ENCODE measurements around the gene ZNF609. TPM values are rescaled to one million over a fixed set of nuclear protein-coding genes. Genes with fewer than 3 reads are reported as not detected.

Gene ZNF609, protein sequence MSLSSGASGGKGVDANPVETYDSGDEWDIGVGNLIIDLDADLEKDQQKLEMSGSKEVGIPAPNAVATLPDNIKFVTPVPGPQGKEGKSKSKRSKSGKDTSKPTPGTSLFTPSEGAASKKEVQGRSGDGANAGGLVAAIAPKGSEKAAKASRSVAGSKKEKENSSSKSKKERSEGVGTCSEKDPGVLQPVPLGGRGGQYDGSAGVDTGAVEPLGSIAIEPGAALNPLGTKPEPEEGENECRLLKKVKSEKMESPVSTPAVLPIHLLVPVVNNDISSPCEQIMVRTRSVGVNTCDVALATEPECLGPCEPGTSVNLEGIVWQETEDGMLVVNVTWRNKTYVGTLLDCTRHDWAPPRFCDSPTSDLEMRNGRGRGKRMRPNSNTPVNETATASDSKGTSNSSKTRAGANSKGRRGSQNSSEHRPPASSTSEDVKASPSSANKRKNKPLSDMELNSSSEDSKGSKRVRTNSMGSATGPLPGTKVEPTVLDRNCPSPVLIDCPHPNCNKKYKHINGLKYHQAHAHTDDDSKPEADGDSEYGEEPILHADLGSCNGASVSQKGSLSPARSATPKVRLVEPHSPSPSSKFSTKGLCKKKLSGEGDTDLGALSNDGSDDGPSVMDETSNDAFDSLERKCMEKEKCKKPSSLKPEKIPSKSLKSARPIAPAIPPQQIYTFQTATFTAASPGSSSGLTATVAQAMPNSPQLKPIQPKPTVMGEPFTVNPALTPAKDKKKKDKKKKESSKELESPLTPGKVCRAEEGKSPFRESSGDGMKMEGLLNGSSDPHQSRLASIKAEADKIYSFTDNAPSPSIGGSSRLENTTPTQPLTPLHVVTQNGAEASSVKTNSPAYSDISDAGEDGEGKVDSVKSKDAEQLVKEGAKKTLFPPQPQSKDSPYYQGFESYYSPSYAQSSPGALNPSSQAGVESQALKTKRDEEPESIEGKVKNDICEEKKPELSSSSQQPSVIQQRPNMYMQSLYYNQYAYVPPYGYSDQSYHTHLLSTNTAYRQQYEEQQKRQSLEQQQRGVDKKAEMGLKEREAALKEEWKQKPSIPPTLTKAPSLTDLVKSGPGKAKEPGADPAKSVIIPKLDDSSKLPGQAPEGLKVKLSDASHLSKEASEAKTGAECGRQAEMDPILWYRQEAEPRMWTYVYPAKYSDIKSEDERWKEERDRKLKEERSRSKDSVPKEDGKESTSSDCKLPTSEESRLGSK (N-terminal part only)
- polyA plus RNA-seq (ENCODE audit: insufficient read length in 12 of 12), result 10 to 100 TPM in 11 of 12 donors, not detected in 1; 13.2 to 23.3 (median 16.4) TPM
- long read RNA-seq, donor 1, partial matches to known transcripts, result 10 of 10 reads
- long read RNA-seq, donor 1, other reads (novel, unspliced or antisense), result 0 of 10 reads
- long read RNA-seq, donor 2, partial matches to known transcripts, result 142 of 142 reads
- long read RNA-seq, donor 2, other reads (novel, unspliced or antisense), result 0 of 142 reads
- long read RNA-seq, donor 3, partial matches to known transcripts, result 5 of 7 reads
- long read RNA-seq, donor 3, other reads (novel, unspliced or antisense), result 0 of 7 reads
- long read RNA-seq, donor 4, result 0 reads
- long read RNA-seq, donor 5, partial matches to known transcripts, result 16 of 20 reads
- long read RNA-seq, donor 5, other reads (novel, unspliced or antisense), result 0 of 20 reads
- long read RNA-seq, donor 6, partial matches to known transcripts, result 0 of 1 reads
- long read RNA-seq, donor 6, other reads (novel, unspliced or antisense), result 0 of 1 reads
- long read RNA-seq, donor 7, partial matches to known transcripts, result 0 of 1 reads
- long read RNA-seq, donor 7, other reads (novel, unspliced or antisense), result 0 of 1 reads
- long read RNA-seq, donor 8, partial matches to known transcripts, result 7 of 11 reads
- long read RNA-seq, donor 8, other reads (novel, unspliced or antisense), result 0 of 11 reads
- long read RNA-seq, donor 9, result 0 reads
- long read RNA-seq, donor 10, result 0 reads
- long read RNA-seq, donor 11, partial matches to known transcripts, result 0 of 2 reads
- long read RNA-seq, donor 11, other reads (novel, unspliced or antisense), result 0 of 2 reads

DNA sequence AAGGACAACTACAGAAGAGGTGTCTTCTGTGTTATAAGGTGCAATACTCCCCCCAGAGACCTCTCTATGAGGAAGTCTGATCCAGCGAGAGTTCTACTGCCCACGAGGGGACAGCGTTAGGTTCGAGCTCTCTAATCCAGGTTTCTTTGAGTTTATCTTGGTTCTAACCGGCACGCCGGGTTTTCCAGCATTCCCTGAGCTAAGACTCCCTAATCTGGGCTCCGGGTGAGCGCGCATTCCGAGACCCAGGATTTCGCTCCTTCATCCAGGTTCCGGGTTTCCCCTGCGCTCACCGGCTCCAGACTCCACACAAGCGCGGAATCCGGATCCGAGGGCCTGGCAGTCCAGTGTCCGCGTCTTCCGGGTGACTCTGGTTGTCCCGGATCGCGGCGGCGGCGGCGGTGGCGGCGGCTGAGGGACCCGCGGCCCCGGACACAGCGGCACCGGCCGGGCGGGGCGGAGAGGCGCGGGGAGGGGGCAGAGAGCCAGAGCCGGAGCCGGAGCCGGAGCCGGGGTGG lies at the start of gene ZNF609:
ZNF609 (plus strand) TSS at position 373 of the 518 bp plus-strand sequence. CDS start 38,842 bp downstream, outside the sequence.
- peak; percentile 95 for DNase-seq

DNA sequence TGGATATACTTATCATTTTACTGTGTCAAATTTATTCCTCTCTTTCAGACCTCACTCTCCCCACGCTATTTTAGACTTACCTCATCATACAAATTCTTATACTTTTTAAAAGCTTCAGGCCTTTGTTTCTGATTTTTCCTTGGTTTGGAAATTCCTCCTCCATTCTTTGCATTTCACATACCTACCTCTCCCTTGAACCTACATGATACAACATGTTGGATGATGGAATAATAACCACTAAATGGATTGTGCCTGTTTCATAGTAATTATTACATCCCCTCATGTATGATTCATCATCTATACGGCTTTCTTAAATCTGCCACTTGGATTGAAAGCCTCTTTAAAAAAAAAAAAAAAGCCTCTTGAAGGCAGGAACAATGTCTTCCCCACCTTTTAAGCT lies 48.2 kb upstream of the ZNF609 start:
- DNase-seq, result no peak

DNA sequence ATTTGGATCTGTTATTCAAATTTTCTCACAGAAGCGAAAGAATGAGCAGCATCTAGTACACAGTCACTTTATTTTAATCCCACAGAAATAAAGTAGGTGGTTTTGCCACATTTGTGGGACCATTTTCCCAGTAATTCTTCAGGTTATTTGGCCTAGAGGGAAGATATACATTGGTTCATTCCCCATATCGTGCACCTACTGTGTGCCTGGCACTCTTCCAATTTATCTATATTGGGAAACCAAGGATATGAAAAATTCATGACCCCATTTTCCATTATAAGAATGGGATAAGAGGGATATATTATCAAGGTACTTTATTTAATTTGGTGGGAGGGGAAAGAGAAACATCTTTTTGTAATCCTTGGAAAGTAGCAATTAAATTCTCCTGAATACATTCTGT lies 37.7 kb upstream of the ZNF609 start:
- no peak for DNase-seq

DNA sequence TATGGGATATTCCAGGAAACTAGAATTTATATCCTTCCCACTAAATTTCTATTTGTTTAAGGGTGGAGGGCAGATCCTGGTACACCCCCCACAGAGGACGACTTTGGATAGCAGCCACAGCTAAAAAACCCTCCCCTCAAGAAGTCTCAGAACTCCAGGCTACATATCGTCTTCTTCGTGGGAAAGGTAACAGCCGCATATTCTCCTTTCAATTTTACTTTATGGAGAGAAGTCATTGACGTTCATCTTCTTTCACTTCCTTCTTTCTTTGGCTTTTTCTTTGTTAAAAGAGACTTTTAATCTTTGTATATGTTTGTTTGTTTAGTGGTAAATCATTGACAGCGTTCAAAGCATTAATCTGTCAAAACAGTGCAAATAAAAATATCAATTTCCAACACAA lies 36.4 kb upstream of the ZNF609 start:
- DNase-seq, result no peak

DNA sequence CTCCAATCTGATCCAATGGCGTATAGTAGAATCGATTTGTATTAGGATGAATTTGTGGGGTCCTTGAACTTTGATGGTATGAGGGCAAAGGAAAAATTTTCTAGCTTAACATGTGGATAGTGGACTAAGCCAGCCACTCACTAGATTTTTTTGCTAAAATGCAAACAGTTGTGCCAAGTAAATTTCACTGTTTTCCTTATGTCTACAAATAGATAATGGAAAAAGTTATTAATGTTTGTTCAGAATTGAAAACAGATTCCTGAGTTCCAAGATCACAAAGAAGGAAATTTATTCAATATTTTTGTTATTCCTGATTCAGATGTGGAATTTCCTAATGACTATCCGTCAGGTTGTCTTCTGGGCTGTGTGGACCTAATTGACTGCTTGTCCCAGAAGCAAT lies 35.2 kb upstream of the ZNF609 start:
- DNase-seq, result no peak

DNA sequence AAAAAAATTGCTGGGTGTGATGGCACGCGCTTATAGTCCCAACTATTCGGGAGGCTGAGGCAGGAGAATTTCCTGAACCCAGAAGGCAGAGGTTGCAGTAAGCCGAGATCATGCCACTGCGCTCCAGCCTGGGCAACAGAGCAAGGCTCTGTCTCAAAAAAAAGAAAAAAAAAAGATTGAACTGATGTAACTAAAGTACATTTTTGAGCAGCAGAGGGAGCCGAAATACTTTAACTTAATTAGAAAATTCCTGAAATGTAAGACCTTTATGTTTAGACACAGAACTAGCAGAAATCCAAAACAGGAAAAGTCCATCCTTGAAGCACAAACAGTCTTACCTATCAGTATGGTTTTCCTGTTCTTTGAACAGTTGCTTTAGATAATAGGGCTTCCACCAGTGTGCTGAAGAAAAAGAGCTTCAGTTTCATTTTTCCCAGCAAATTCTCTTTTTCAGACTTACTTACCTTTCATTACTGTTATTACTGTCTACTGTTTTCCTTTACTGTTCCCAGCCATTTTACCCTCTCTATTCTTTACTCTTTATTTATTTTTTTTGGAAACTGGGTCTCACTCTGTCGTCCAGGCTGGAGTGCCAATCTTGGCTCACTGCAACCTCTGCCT lies 33.4 kb upstream of the ZNF609 start:
- no peak for DNase-seq

DNA sequence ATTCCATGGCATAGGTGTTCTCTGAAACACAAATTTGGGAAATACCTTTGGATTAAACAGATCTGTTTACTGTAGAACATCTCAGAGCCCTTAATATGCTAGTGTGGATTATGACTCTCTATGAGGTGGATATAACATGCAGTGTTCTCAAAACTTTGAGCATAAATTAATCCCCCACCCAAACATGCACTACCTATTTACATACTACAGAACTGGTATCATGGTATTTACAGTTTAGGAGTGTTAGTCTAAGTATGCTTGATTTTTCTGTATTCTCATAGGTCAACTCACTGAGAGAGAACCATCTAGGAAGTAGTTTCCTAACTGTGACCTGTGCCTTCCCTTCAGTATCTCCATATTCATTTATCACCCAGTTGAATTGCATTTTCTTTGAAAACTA lies 30.9 kb upstream of the ZNF609 start:
- no peak for DNase-seq

DNA sequence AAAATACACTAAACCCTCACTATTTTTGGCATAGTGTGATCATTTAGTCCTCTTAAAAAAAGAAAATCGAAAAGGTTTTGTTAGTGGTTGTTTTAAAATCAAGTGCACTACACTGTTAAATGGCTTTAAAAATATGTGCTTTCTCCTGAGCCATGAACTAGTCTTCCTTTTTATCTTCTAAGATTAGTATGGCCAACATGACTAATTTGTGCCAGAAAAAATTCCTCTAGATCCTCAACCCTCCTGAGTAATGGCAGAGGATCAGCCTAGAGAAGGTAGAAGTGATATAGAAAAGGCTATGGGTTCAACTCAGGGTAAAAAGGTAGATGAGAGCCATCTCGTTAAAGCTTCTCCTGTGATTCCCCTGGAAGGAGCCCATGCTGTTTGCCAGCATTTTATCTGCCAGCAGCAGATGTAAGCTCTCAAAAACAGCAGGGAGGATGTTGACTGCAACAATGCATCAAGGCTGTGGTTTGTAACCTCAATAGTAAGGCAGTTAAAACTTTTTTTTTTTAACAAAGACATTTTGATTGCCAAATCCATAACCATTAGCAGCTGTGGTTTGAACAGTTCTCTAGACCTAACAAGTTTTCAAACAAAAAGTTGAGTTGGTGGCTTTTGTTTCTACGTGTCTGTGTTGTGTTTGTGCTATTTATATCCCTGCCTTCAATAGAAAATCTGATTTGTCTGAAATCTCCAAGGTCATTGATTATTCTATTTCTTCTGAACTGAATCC lies 30.2 kb upstream of the ZNF609 start:
- peak; percentile 68 for DNase-seq

DNA sequence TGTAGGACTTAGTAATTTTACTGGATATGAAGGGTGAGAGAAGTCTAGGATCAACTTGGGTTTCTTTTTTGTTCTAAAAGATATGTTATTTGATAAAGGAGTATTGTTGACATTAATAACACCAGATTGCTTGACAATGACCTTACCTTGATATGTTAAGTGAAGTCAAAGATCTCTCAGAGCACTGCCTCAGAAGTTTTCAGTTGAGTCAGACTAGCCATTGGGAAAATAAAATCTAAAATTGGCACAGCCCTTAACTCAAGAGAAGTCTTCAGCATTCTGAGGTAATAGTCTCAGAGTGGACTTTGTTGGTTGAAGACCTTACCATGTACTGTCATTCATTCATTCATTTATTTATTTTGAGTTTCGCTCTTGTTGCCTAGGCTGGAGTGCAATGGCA lies 22.4 kb upstream of the ZNF609 start:
- no peak for DNase-seq

DNA sequence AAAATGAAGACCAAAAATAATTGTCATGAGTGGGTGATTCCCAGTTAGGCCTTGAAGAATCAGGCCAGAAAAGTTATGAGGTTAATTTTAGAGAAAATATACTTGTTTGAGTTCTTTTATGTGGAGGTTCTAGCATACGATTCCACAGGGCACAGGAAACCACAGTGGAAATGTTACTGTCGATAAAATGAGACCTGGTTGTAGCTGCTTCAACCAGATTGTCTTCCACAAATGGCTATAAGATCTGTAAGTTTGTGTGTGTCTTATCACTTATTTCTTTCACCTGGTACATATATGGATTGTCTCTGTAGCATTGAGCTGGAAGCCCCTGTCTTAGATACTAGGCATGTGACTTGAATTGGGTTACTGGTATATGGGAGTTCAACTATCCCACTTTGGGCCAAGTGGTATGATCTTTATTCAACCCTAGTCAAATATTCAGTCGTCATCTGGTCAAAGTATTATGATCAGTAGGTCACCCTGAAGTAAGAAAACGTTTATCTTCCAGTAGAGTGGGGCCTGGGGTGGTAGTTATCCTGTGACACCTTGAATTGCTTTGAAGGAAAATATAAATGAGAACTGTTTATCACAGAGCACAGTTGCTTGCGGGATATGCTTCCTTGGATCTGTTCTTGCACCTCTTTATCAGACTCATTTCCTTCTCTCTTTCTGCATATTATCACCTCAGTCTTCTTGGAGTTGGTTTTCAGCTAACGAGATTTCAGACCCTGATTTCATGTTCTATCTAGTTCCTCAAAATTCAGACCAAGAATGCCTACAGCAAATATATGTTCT lies 21.5 kb upstream of the ZNF609 start:
- DNase-seq, result no peak

DNA sequence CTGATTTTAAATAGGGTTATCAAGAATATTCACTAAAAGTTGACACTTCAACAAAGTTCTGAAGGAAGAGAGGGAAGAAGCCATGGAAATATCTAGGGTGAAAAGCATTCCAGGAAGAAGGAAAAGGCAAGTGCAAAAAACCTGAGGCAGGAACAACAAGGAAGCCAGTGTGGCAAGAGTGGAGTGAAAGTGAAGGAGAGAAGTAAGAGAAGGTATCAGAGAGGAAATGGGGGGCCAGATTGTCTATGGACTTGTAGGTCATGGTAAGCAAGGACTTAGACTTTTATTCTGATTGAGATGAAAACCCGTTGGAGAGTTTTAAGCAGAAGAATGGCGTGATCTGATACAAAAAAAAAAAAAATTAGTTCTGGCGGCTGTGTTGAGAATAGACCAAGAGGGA lies 18.5 kb upstream of the ZNF609 start:
- no peak for DNase-seq

DNA sequence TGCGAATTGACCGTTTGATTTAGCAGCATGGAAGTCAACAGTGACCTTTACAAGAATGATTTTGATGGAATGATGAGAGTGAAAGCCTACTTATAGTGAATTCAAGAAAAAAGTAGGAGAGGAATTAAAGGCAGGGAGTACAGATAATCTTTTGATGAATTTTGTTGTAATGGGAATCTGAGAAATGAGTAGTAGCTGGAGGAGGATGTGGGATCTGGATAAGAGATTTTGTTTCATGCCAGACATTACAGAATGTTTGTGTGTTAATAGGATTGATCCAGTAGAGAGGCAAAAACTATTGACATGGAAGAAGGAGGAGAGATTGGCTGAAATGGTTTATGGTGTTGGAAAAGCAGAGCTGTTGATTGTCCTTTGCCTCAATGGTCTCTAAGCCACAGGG lies 17.4 kb upstream of the ZNF609 start:
- DNase-seq, result no peak

DNA sequence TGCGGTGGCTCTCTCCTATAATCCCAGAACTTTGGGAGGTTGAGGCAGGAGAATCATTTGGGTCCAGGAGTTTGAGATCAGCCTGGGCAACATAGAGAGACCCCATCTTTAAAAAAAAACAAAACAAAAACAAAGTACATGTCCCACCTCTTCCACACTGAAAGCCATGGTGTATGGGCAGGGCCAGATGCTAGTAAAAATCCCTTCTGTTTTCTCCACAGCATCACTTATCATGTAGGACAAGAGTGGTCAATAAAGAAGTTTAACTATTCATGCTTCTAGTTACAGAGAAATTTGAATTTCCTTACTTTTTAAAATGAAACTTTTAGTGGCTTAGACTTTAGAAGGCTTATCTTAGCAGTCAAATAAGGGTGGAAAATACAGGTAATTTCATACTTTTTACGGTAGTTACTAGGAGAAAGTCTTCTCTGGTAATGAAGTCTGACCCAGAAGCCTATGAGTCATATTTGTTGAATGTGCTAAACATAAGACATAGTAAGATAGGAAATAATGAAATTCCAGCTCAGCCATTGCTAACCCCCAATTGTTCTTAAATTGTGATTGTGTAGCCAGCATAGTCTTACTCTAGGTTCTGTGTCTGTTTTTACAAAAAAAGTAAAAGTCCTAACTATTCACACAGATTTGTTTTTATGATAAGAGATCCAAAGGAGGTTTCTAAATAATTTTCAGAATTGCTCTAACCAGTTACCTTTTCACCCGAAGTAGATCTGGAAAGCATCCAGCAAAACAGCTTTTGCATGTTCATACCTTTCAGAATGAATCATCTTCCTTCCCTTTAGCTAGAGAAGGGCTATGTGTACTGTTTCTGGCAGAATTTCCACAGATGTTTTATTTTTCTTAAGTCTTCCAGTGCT lies 16.4 kb upstream of the ZNF609 start:
- no peak for DNase-seq

DNA sequence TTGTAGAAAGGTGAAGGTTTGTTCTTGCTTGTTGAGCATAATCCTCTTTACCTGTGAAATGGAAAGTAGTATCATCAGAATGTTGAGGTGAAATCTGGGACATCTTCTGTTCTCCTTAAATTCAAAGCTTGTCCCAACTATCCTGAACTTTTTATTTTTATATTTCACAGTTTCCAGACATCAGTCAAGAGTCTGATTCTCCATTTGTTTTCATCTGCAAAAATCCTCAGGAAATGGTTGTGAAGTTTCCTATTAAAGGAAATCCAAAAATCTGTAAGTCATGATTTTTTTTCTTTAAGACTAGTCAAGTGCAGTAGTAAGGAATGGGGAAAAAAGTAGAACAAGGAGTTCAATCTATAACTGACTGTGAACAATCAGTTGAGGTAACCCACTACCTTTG lies 15.5 kb upstream of the ZNF609 start:
- no peak for DNase-seq

DNA sequence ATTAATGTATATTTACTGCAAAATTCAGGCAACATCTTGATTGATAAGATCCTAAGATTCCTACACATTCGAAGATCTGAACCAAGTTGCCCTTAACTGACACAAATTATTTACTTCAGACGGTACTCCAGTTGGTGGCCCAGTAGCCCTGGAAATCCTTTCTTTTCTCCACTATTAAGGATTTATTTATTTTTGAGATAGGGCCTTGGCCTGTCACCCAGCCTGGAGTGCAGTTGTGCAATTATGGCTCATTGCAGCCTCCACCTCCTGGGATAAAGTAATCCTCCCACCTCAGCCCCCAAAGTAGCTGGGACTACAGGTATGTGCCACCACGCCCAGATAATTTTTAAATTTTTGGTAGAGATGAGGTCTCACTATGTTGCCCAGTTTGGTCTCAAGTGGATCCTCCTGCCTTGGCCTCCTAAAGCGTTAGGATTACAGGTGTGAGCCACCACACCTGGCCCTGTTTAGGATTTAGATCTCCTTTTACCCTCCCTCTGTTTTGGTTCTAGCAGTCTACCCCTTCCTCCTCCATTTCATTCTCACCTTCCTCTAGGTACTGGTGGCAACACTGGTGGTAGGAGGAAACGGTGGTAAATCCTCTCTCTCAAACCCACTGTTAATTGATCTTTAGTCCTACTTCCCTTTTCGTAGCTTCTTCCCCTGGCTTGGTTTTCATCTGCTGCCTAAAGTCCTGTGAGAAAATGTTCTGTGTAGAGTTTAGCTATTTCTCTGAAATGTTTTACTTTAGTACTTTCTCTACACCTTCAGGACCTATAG lies 12.7 kb upstream of the ZNF609 start:
- DNase-seq, result no peak

DNA sequence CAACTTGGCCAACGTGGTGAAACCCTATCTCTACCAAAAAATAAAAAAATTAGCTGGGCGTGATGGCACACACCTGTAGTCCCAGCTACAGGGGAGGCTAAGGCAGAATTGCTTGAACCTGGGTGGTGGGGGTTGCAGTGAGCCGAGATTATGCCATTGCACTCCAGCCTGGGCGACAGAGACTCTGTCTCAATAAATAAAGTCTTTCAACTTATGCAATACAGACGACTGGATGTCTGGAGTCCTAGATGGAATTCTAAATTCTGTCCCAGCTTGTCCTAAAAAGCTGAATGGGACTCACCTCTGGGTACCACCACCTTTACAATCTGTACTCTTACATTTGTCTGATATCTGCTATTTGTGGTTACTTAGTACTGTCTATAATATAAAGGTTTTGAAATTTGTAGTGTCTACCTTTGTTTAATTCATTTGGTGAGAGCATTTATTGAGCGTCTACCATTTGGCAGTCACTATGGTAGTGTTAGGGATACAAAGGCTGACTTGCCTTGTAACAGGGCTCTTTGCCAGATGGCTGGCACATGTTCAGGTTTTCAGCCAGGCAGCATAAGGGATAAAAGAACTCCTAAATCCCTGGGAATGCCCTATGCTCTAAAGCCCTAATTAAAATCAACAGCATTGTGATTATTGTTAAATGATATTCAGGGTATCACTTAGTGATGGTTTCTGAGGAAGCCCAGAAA lies 7.2 kb upstream of the ZNF609 start:
- DNase-seq, result no peak

Data from muscle of arm (tissue), 14 donors.